ENCODE measurements around the gene ASIC5. TPM values are rescaled to one million over a fixed set of nuclear protein-coding genes. Genes with fewer than 3 reads are reported as not detected.

ASIC5 gene
- total RNA-seq, 2 donors from 2014 or later, result not detected

Other genes starting within 250 kb of the ASIC5 start
- gene GUCY1A1, start 199.4 kb downstream of the ASIC5 start, total RNA-seq, result 10 to 100 TPM in 1 of 2 donors, 1 to 10 TPM in 1; 2.7 to 21.4 TPM
- gene GUCY1B1, start 107.3 kb downstream of the ASIC5 start, total RNA-seq, result 1 to 10 TPM; 1.0 to 6.9 TPM
- gene TDO2, start 37.4 kb upstream of the ASIC5 start, total RNA-seq, result under 1 TPM in 1 of 2 donors, not detected in 1; 0.67 TPM
- gene CTSO, start 87.6 kb upstream of the ASIC5 start, total RNA-seq, result 10 to 100 TPM; 11.4 to 16.7 TPM